Activated T-cell treated with anti-CD3 and anti-CD28 coated beads, Interleukin-2, amount 50 U/mL, for 24 hours (primary cell): ENCODE data around the gene CTPS2.

Experiments
- DNase-seq: peaks from one replicate; pipeline ENCODE4 v3.0.0-alpha.2; 2020
- H3K27ac Mint-ChIP-seq: 2 replicates; pipeline ENCODE4 v1.8.0; 2020; ENCODE audit warnings: mild to moderate bottlenecking, mixed read lengths
- H3K27me3 Mint-ChIP-seq: 2 replicates; pipeline ENCODE4 v1.8.0; 2020; ENCODE audit warnings: mixed read lengths
- H3K36me3 Mint-ChIP-seq: 2 replicates; pipeline ENCODE4 v1.8.0; 2020; ENCODE audit warnings: low read depth, mixed read lengths
- H3K4me1 Mint-ChIP-seq: 2 replicates; pipeline ENCODE4 v1.8.0; 2020; ENCODE audit warnings: low read depth, mixed read lengths
- H3K4me3 Mint-ChIP-seq: 2 replicates; pipeline ENCODE4 v1.8.0; 2020; ENCODE audit warnings: mild to moderate bottlenecking, moderate library complexity, mixed read lengths
- H3K9me3 Mint-ChIP-seq: 2 replicates; pipeline ENCODE4 v1.8.0; 2020; ENCODE audit warnings: mixed read lengths

CTPS2 gene

GRCh38 chrX:16560173-16560572 lies 152.3 kb downstream of the CTPS2 start:
- Mint-ChIP-seq H3K4me3 (no peak overlapping the region), H3K4me1 (peaks cover 5% of the 10 kb centered on the region), H3K9me3 (no peaks in the 10 kb centered on the region), H3K27ac (no peak overlapping the region), H3K27me3 (peaks cover 18% of the 10 kb centered on the region), H3K36me3 (no peaks in the 10 kb centered on the region)
- DNase-seq, result no peak

- no peaks in the 10 kb centered on the region for H3K9me3 Mint-ChIP-seq
- no peaks in the 10 kb centered on the region for H3K36me3 Mint-ChIP-seq
- DNase-seq, result no peak
- H3K27me3 Mint-ChIP-seq, result peaks cover 25% of the 10 kb centered on the region
- no peak overlapping the region for H3K4me3 Mint-ChIP-seq
- H3K27ac Mint-ChIP-seq, result no peak overlapping the region
- peaks cover 5% of the 10 kb centered on the region for H3K4me1 Mint-ChIP-seq
These were observed 153.3 kb downstream of the CTPS2 start for GRCh38 chrX:16559206-16559619.

GRCh38 chrX:16558489-16558888 lies 154.0 kb downstream of the CTPS2 start:
- DNase-seq, result no peak
- no peaks in the 10 kb centered on the region for H3K36me3 Mint-ChIP-seq
- peaks cover 5% of the 10 kb centered on the region for H3K4me1 Mint-ChIP-seq
- no peak overlapping the region for H3K4me3 Mint-ChIP-seq
- no peaks in the 10 kb centered on the region for H3K9me3 Mint-ChIP-seq
- H3K27ac Mint-ChIP-seq, result no peak overlapping the region
- peaks cover 26% of the 10 kb centered on the region for H3K27me3 Mint-ChIP-seq

GRCh38 chrX:16552546-16552945 lies 159.9 kb downstream of the CTPS2 start:
- no peaks in the 10 kb centered on the region for H3K36me3 Mint-ChIP-seq
- H3K27me3 Mint-ChIP-seq, result peaks cover 56% of the 10 kb centered on the region
- H3K4me1 Mint-ChIP-seq, result peaks cover 3% of the 10 kb centered on the region
- H3K4me3 Mint-ChIP-seq, result no peak overlapping the region
- H3K27ac Mint-ChIP-seq, result no peak overlapping the region
- no peak for DNase-seq
- H3K9me3 Mint-ChIP-seq, result no peaks in the 10 kb centered on the region

- Mint-ChIP-seq H3K27me3 (peaks cover 39% of the 10 kb centered on the region), H3K27ac (no peak overlapping the region), H3K4me1 (peaks cover 3% of the 10 kb centered on the region), H3K9me3 (no peaks in the 10 kb centered on the region), H3K4me3 (no peak overlapping the region), H3K36me3 (no peaks in the 10 kb centered on the region)
- DNase-seq, result no peak
These were observed 164.8 kb downstream of the CTPS2 start for GRCh38 chrX:16547644-16548043.

DNA sequence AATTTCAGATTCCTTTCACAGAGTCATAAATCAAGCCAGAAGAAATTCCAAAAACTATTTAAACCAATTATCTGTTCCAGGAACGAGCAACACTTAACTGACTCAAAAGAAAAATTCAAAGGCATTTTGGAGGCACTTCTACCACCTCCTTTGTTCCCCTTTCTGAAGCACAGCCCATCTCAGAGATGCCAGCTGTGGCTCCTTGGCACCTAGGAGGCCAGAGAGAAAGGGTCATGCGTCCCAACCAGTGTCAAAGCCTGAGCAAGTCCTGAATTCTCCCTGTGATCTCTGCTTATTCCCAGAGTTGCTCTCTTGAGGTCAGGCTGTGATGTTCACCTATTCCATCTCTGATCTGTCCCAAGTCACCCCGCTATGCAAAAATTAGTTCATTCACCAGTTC lies 167.5 kb downstream of the CTPS2 start:
- DNase-seq, result no peak
- H3K36me3 Mint-ChIP-seq, result no peaks in the 10 kb centered on the region
- H3K4me1 Mint-ChIP-seq, result peaks cover 3% of the 10 kb centered on the region
- peaks cover 19% of the 10 kb centered on the region for H3K27me3 Mint-ChIP-seq
- H3K27ac Mint-ChIP-seq, result no peak overlapping the region
- no peak overlapping the region for H3K4me3 Mint-ChIP-seq
- no peaks in the 10 kb centered on the region for H3K9me3 Mint-ChIP-seq
